ENCODE measurements around the gene GPA33.

The GPA33 gene

DNA sequence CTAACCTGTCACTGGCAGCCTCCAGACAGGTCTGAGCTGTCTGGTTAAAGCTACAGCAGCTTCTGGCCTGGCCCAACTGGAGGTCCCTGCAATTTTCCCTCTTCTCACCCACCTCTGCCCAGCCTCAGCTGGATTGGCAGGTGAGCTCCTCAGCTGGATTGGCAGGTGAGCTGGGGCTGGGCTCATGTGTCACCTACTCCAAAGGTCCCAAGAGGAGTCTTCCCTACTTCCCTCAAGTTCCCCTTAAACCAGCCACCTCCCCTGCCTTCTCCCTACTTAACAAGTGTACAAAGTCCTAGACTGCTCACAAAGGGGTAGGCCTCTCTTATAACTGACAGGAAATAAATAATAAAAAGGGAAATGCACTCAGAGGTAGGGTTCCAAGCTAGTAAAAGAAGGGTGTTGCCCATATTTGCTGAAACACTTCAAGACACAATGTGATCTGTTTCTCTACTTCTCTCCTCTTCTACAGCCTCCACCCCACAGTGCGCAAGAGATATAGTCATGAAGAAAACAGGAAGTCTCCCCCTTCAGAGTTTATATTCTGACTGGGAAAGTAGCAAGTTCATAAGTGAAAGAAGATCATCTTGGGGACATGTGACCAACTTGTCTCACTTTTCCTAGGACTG, at the start of gene GPA33:
TSS of gene GPA33 (minus strand) at position 64 of the 629 bp plus-strand sequence. CDS start 90 bp downstream, outside the sequence.
- DNase-seq = no peak

DNA sequence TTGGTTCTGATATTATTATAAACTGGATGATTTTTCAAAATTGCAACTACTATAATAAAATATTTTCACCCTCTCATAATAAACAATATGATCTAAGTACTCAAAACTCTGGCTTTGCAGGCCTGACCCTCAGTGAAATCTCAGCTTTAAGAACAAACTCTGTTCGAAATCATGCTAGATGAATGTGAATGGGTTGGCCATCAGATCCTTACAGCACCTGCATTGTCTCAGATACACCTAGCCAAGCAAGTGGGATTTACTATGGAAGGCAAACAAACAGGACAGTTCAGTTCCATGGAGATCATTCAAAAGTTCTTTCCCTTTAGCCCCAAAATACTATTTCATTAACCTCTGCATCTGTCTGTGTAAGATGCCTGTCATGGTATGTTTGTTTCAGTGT, 48.5 kb upstream of the GPA33 start:
- no peak for DNase-seq

GRCh38 chr1:167137793-167138510, 47.8 kb upstream of the GPA33 start:
- DNase-seq = no peak

GRCh38 chr1:167137332-167137781, 47.2 kb upstream of the GPA33 start:
- peak; percentile 65 for DNase-seq

- no peak for DNase-seq
These were observed 46.6 kb upstream of the GPA33 start for GRCh38 chr1:167136806-167137205.

- DNase-seq = peak; percentile 50
These were observed 46.0 kb upstream of the GPA33 start for GRCh38 chr1:167136191-167136614.

DNA sequence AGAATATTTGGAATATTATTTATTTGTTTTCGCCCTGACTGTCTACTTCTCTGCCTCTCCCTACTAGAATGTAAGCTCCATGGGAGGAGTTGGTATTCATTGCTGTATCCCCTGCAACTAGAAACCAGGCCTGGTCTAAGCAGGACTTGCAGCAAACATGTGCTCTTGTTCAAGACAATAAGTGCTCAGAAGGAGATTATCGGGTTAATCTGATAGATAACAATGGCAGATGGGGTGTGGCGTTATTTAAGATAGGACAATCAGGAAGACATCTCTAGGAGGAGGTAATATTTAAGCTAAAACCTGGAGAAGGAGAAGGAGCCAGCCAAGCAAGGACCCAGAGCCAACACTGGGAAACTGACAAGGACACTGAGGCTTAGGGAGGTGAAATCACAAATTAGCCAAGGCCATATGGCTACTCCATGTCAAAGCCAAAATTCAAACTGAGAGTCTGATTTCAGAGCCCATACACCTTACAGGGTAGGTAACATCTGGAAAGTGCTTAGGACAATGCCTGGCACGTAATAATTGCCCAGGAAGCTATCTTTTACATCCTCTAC, 45.2 kb upstream of the GPA33 start:
- no peak for DNase-seq

GRCh38 chr1:167132301-167133010, 42.3 kb upstream of the GPA33 start:
- no peak for DNase-seq

- DNase-seq = no peak
These were observed 40.8 kb upstream of the GPA33 start for GRCh38 chr1:167130829-167131510.

DNA sequence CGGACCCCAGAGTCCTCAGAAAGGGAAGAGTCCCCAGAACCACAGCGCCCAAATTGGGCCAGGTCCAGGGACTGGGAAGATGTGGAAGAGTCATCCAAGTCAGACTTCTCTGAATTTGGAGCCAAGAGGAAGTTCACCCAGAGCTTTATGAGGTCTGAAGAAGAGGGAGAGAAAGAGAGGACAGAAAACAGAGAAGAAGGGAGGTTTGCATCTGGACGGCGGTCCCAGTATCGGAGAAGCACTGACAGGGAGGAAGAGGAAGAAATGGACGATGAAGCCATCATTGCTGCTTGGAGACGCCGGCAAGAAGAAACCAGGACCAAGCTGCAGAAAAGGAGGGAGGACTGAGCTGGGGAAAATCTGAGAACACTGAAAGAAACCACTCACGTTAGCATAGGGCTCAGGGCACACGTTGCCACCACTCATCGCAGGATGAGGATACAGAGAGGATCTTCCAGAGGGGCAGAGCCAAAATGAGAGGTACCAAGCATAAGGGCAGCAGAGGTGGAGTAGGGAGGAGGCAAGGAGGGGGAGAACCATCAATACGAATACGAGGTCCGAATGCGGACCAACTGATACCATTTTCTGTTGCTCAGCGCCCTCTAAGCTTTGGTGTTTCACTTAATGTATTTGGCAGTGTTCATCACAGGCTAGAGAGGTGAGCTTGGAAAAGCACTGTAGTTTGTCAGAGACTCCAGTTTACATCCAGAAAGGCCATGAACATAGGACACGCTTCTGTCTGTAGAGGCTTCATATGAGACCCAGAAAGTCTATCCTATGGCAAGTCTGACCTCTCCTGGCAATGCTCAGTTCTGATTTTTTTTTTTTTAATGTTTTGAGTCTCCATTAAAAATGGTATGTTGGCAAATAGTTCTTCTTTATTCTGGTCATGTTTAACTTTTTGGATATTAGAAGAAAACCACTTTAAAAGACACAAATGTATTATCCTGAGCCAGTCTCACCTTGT, 38.4 kb upstream of the GPA33 start:
- DNase-seq = no peak

DNA sequence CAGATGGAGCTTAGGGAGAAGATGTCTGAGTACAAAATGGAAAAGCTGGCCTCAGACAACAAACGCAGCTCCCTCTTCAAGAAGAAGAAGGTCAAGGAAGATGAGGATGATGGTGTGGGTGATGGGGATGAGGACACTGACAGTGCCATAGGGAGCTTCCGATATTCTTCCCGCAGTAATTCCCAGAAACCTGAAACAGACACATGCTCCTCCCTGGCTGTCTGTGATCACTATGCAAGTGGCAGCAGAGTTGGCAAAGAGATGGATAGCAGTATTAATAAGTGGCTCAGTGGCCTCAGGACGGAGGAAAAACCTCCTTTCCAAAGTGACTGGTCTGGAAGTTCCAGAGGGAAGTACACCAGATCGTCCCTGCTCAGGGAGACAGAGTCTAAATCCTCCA, 37.5 kb upstream of the GPA33 start:
- no peak for DNase-seq

DNA sequence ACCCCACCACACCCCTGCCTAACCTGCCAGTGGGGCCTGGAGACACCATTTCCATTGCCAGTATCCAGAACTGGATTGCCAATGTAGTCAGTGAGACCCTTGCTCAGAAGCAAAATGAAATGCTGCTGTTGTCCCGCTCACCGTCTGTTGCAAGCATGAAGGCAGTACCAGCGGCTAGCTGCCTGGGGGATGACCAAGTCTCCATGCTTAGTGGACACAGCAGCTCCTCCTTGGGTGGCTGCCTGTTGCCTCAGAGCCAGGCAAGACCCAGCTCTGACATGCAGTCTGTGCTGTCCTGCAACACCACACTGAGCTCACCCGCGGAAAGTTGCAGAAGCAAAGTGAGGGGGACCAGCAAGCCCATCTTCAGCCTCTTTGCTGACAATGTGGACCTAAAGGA, 37.1 kb upstream of the GPA33 start:
- DNase-seq = no peak

DNA sequence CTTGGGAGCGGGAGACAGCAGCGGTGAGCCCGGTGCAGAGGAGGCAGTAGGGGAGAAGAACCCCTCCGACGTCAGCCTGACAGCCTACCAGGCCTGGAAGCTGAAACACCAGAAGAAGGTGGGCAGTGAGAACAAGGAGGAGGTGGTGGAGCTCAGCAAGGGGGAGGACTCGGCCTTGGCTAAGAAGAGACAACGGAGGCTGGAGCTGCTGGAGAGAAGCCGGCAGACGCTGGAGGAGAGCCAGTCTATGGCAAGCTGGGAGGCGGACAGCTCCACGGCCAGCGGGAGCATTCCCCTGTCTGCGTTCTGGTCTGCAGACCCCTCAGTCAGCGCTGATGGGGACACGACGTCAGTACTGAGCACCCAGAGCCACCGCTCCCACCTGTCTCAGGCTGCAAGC, 36.6 kb upstream of the GPA33 start:
- DNase-seq = no peak

DNA sequence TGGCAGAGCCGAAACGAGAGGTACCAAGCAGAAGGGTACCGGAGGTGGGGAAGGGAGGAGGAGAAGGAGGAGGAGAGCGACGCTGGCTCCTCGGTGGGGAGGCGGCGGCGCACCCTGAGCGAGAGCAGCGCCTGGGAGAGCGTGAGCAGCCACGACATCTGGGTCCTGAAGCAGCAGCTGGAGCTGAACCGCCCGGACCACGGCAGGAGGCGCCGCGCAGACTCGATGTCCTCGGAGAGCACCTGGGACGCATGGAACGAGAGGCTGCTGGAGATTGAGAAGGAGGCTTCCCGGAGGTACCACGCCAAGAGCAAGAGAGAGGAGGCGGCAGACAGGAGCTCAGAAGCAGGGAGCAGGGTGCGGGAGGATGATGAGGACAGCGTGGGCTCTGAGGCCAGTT, 36.1 kb upstream of the GPA33 start:
- no peak for DNase-seq

DNA sequence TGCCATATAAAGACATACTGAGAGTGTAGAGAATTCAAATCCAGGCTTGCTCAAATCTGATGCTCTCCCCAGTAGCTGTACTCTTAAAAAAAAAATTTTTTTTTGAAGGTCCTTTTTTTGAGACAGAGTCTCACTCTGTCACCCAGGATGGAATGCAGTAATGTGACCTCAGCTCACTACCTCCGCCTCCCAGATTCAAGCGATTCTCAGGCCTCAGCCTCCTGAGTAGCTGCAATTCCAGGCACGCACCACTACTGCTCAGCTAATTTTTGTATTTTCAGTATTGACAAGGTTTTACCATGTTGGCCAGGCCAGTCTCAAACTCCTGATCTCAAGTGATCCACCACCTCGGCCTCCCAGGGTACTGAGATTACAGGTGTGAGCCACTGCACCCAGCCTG, 32.4 kb upstream of the GPA33 start:
- DNase-seq = no peak

GRCh38 chr1:167122121-167122480, 31.9 kb upstream of the GPA33 start:
- DNase-seq = no peak

DNA sequence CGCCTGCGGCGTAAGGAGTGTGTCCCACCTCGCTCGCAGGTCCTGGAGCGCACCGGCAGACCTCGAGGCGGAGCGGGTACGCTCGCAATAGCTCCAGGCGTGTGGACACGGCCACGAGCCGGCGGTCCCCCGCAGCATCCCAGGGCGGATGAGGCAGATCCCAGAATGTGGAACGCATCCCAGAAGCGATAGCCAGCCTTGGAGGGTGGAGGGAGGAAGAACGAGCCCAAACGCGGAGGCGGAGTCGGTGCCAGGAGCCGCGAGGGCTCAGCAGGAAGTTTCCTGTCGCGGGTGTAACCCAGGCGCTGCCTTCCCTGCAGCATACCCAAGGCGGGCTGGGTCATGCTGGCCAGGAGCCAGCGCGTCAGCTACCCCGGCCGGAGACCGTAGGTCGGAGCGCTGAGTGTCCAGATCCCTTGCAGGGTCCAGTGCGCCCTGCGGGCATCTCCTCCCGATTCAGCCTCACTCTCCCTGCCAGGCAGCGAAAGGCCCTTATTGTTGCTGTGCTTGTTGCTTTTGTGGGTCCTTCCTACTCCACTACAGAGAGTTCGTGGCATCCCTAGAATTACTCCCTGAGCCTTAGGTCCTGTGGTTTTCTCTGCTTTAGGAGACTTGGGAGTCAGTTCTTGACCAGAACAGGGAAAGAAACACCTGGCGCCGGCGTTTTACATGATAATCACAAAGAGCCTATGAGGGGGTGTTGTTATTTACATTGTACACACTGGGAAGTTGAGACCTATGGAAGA, 31.4 kb upstream of the GPA33 start:
- DNase-seq = peak; percentile 84

GRCh38 chr1:167120899-167121298, 30.7 kb upstream of the GPA33 start:
- DNase-seq = no peak

- DNase-seq = no peak
These were observed 29.5 kb upstream of the GPA33 start for GRCh38 chr1:167119696-167120095.

DNA sequence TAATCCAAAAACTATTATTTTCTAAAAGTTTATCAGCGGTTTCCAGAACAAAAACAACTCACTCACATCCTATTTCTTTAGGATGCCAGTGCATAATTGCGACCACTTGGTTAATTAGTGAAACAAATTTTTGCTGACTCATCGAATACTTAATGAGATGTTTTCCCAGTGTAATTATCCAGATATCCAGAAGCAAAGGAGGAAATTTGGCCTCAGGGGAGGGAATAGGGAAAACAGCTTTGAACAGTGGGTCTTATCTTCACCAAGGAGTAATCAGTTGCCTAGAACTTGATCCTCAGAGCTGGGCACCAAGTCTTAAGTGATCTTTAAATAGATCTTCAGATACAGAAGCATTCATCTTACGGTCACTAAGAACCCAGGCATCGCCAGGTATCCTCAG, 28.0 kb upstream of the GPA33 start:
- no peak for DNase-seq

- no peak for DNase-seq
These were observed 27.0 kb upstream of the GPA33 start for GRCh38 chr1:167117225-167117624.
